Keratinocyte (primary cell): ENCODE measurements around the gene MOCS3. TPM values are rescaled to one million over a fixed set of nuclear protein-coding genes. Genes with fewer than 3 reads are reported as not detected.

Experiments used
- DNase-seq: peaks from one replicate; pipeline ENCODE4 v3.0.0-alpha.2; 2011; ENCODE audit warnings: low read depth, missing footprints, low spot score
- FAIRE-seq: peaks from 2 replicates; lab custom pipeline; 2011; peaks lifted over from hg19 to GRCh38; lab: Jason Lieb, UNC
- H2AFZ ChIP-seq: 2 replicates; pipeline ENCODE4 v1.6.0; 2012; ENCODE audit warnings: low read length, control low read depth, inconsistent platforms; ENCODE audit not compliant: control insufficient read depth
- H3K27ac ChIP-seq: 2 replicates; pipeline ENCODE4 v1.5.1; 2011; ENCODE audit warnings: low read length; ENCODE audit not compliant: control insufficient read depth, insufficient read depth
- H3K27me3 ChIP-seq: 3 replicates; pipeline ENCODE4 v1.6.0; 2011; ENCODE audit warnings: low read length; ENCODE audit not compliant: control insufficient read depth, insufficient read depth; ENCODE audit errors: extremely low read depth
- H3K36me3 ChIP-seq, 2 experiments: 2 replicates in 1 of 2; 3 replicates in 1 of 2; pipeline ENCODE4 v1.5.1; 2011; ENCODE audit warnings: low read length in 2 of 2, mild to moderate bottlenecking in 1 of 2; ENCODE audit not compliant: control insufficient read depth in 2 of 2, insufficient read depth in 2 of 2; ENCODE audit errors: extremely low read depth in 1 of 2
- H3K4me1 ChIP-seq: 3 replicates; pipeline ENCODE4 v1.5.1; 2011; ENCODE audit warnings: low read length; ENCODE audit not compliant: control insufficient read depth, insufficient read depth; ENCODE audit errors: extremely low read depth
- H3K4me2 ChIP-seq: 3 replicates; pipeline ENCODE4 v1.6.0; 2011; ENCODE audit warnings: low read depth, low read length; ENCODE audit not compliant: control insufficient read depth, insufficient read depth; ENCODE audit errors: extremely low read depth
- H3K4me3 ChIP-seq, 3 experiments: fragments of 200-600 bp in 1 of 3; sonication (generic) in 1 of 3; 2 replicates in 2 of 3; 3 replicates in 1 of 3; pipeline ENCODE4 v1.5.1; 2011 to 2016; ENCODE audit warnings: low read length in 3 of 3, mild to moderate bottlenecking in 3 of 3, control low read depth in 2 of 3, inconsistent platforms in 1 of 3, low read depth in 1 of 3, mixed read lengths in 1 of 3, mixed run types in 1 of 3, moderate library complexity in 1 of 3; ENCODE audit not compliant: control insufficient read depth in 2 of 3, insufficient read depth in 2 of 3; ENCODE audit errors: extremely low read depth in 1 of 3
- H3K79me2 ChIP-seq: 2 replicates; pipeline ENCODE4 v1.6.0; 2012; ENCODE audit warnings: low read length; ENCODE audit not compliant: control insufficient read depth, insufficient read depth
- H3K9ac ChIP-seq: 3 replicates; pipeline ENCODE4 v1.6.0; 2011; ENCODE audit warnings: low read length; ENCODE audit not compliant: control insufficient read depth, insufficient read depth; ENCODE audit errors: extremely low read depth
- H3K9me1 ChIP-seq: 3 replicates; pipeline ENCODE4 v1.6.0; 2011; ENCODE audit warnings: low read length; ENCODE audit not compliant: control insufficient read depth, insufficient read depth; ENCODE audit errors: extremely low read depth
- H3K9me3 ChIP-seq: 2 replicates; pipeline ENCODE4 v1.5.1; 2012; ENCODE audit warnings: low read depth, low read length; ENCODE audit not compliant: control insufficient read depth
- H4K20me1 ChIP-seq: 3 replicates; pipeline ENCODE4 v1.6.0; 2011; ENCODE audit warnings: low read length; ENCODE audit not compliant: control insufficient read depth, insufficient read depth; ENCODE audit errors: extremely low read depth
- EZH2 ChIP-seq: IDR thresholded peaks from one replicate; pipeline ENCODE4 v1.6.1; 2012; ENCODE audit warnings: inconsistent platforms, mild to moderate bottlenecking, low read length, moderate library complexity
- dilution Hi-C: fragments of 300-500 bp; cut with MboI; formaldehyde crosslinking; loops from one replicate; pipeline ENCODE4 v1.7.0; 2020; ENCODE audit warnings: low sequenced_read_pairs; ENCODE audit not compliant: extremely low pct_ligation_motif_present
- polyA plus RNA-seq, 5 experiments: library from polyadenylated mRNA; depleted of rRNA in 3 of 5; stranded (reverse) in 3 of 5; stranded (forward) in 1 of 5; unstranded in 1 of 5; fragments of >200 nt; gene quantifications; 1 replicate in 1 of 5; 2 replicates in 3 of 5; 3 replicates in 1 of 5; pipeline versions ENCODE4 v1.2.1 to v1.2.3, GENCODE V29; 2011 to 2012; ENCODE audit warnings: missing spikeins in 2 of 5, low read depth in 1 of 5, low replicate concordance in 1 of 5
- TF ChIP-seq, protein P1 (sequence below), 3 experiments: IDR thresholded peaks in 1 of 3; conservative IDR thresholded peaks in 1 of 3; optimal IDR thresholded peaks in 1 of 3; 2 replicates in 2 of 3; 3 replicates in 1 of 3; pipeline versions ENCODE3 to v1.5.1; 2011; ENCODE audit warnings: low read length in 3 of 3, mild to moderate bottlenecking in 3 of 3, moderate library complexity in 2 of 3, control low read depth in 1 of 3, inconsistent platforms in 1 of 3; ENCODE audit not compliant: insufficient read depth in 2 of 3; ENCODE audit errors: extremely low read depth in 1 of 3

Gene MOCS3
- polyA plus RNA-seq, 1 donor (not counting 4 experiments of a cell fraction or from before 2014, with no cell fraction given), result 4.0 TPM

GRCh38 chr20:51009303-51010042, 50.9 kb downstream of the MOCS3 start:
- Histone ChIP-seq H3K9me1 (no peaks in the 10 kb centered on the region), H3K27me3 (no peaks in the 10 kb centered on the region), H3K9ac (no peak overlapping the region), H3K79me2 (no peaks in the 10 kb centered on the region), H3K9me3 (no peaks in the 10 kb centered on the region), H4K20me1 (no peaks in the 10 kb centered on the region), H3K4me1 (no peaks in the 10 kb centered on the region), H3K4me2 (no peak overlapping the region), H3K36me3 (no peaks in the 10 kb centered on the region), H3K27ac (no peak overlapping the region), H3K4me3 (no peak overlapping the region), H2AFZ (no peak overlapping the region)
- DNase-seq, result no peak
- no peak for TF ChIP-seq EZH2
- TF ChIP-seq, protein P1, sequence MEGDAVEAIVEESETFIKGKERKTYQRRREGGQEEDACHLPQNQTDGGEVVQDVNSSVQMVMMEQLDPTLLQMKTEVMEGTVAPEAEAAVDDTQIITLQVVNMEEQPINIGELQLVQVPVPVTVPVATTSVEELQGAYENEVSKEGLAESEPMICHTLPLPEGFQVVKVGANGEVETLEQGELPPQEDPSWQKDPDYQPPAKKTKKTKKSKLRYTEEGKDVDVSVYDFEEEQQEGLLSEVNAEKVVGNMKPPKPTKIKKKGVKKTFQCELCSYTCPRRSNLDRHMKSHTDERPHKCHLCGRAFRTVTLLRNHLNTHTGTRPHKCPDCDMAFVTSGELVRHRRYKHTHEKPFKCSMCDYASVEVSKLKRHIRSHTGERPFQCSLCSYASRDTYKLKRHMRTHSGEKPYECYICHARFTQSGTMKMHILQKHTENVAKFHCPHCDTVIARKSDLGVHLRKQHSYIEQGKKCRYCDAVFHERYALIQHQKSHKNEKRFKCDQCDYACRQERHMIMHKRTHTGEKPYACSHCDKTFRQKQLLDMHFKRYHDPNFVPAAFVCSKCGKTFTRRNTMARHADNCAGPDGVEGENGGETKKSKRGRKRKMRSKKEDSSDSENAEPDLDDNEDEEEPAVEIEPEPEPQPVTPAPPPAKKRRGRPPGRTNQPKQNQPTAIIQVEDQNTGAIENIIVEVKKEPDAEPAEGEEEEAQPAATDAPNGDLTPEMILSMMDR (optimal IDR thresholded peaks at IDR 0.05 in 1 of 3, IDR thresholded peaks at IDR 0.05 in 1 of 3, conservative IDR thresholded peaks at IDR 0.05 in 1 of 3; ENCODE audit: extremely low read depth in 1 of 3, insufficient read depth in 2 of 3, low read length in 3 of 3), result no peak
- dilution Hi-C loops, result no loop called here
- no peak for FAIRE-seq

DNA sequence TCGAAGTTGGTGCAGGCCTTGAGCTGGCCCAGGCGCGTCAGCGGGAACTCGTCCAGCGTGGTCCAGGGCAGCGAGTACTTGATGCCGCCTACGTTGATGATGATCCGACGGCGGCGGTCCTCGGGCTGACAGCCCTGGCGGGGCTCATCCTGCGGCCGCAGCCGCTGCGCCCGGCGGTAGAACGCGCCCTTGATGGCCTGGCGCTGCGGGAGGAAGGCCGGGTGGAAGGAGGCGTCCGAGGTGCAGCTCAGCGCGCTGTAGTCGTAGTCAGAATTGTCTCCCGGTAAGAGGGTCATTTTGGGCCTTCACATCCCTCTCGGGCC, 51.4 kb downstream of the MOCS3 start:
- H3K4me3 ChIP-seq, result no peak overlapping the region
- H3K4me2 ChIP-seq, result no peak overlapping the region
- FAIRE-seq (no peak), DNase-seq (no peak)
- no peaks in the 10 kb centered on the region for H3K27me3 ChIP-seq
- TF ChIP-seq, protein P1 (optimal IDR thresholded peaks at IDR 0.05 in 1 of 3, IDR thresholded peaks at IDR 0.05 in 1 of 3, conservative IDR thresholded peaks at IDR 0.05 in 1 of 3; ENCODE audit: extremely low read depth in 1 of 3, insufficient read depth in 2 of 3, low read length in 3 of 3), result no peak
- no peak for TF ChIP-seq EZH2
- H2AFZ ChIP-seq, result no peak overlapping the region
- H3K9me3 ChIP-seq, result no peaks in the 10 kb centered on the region
- H3K9me1 ChIP-seq, result no peaks in the 10 kb centered on the region
- H3K36me3 ChIP-seq, result no peaks in the 10 kb centered on the region
- peaks cover 3% of the 10 kb centered on the region for H4K20me1 ChIP-seq
- no peak overlapping the region for H3K27ac ChIP-seq
- no peaks in the 10 kb centered on the region for H3K4me1 ChIP-seq
- dilution Hi-C loops, result no loop called here
- H3K79me2 ChIP-seq, result no peaks in the 10 kb centered on the region
- no peak overlapping the region for H3K9ac ChIP-seq
